ENCODE data around the gene EGF. TPM values are rescaled to one million over a fixed set of nuclear protein-coding genes. Genes with fewer than 3 reads are reported as not detected.

The EGF gene
- polyA plus RNA-seq, 2 donors: 0.10 to 0.25 TPM

DNA sequence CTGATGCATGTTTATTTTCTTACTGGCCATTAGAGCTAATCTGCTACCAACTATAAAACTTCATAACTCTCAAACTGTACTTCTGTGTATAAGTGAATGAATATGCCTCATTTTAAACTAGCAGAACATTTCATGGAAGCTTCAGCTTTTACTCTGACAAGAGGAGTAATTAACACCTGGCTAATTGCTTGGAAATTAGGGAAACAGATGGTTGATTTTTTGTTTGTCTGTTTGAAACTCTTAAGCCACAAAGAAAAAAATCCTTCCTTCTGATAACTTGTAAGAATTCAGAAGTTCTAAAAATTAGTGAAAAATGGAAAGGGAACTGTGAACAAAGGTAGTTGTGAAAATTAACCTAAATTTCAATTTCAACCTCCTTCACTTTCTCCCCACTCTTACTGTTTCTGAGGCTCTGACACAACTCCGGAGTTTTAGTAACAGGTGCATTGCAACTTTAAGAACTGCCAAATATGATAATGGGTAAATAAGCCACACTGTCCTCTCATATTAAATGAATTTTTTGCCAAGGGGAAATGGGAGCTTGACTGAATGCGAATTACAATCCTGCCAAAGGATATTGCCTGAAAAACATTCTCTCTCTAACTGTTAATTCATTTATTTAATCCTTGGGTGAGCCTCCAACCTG is 1.0 kb downstream of the EGF start:
- Histone ChIP-seq H3K4me3 (ENCODE audit: low read depth in 1 of 2, low read length in 2 of 2) (no peak overlapping the region), H3K4me1 (ENCODE audit: control insufficient read depth in 2 of 2, insufficient read depth in 2 of 2, low read length in 1 of 2) (no peaks in the 10 kb centered on the region), H3K27ac (ENCODE audit: low read depth in 2 of 2, low read length in 1 of 2) (no peak overlapping the region), H3K27me3 (ENCODE audit: control insufficient read depth in 1 of 2, insufficient read depth in 2 of 2, low read length in 2 of 2) (peaks cover 0 to 2% of the 10 kb centered on the region in 2 donors), H3K9me3 (ENCODE audit: control insufficient read depth in 2 of 2, insufficient read depth in 1 of 2, low read depth in 1 of 2, low read length in 1 of 2) (no peaks in the 10 kb centered on the region), H3K36me3 (ENCODE audit: control insufficient read depth in 2 of 2, insufficient read depth in 2 of 2, low read length in 1 of 2) (no peaks in the 10 kb centered on the region)
- 75 to 88% methylated on average over 2 of the region's 2 CpGs for WGBS, 2 donors

- Histone ChIP-seq H3K9me3 (ENCODE audit: control insufficient read depth in 2 of 2, insufficient read depth in 1 of 2, low read depth in 1 of 2, low read length in 1 of 2) (no peaks in the 10 kb centered on the region), H3K4me1 (ENCODE audit: control insufficient read depth in 2 of 2, insufficient read depth in 2 of 2, low read length in 1 of 2) (no peaks in the 10 kb centered on the region), H3K36me3 (ENCODE audit: control insufficient read depth in 2 of 2, insufficient read depth in 2 of 2, low read length in 1 of 2) (no peaks in the 10 kb centered on the region), H3K4me3 (ENCODE audit: low read depth in 1 of 2, low read length in 2 of 2) (no peak overlapping the region), H3K27me3 (ENCODE audit: control insufficient read depth in 1 of 2, insufficient read depth in 2 of 2, low read length in 2 of 2) (peaks cover 0 to 2% of the 10 kb centered on the region in 2 donors), H3K27ac (ENCODE audit: low read depth in 2 of 2, low read length in 1 of 2) (no peak overlapping the region)
- 68 to 81% methylated on average over 3 of the region's 3 CpGs for WGBS, 2 donors
Measured at GRCh38 chr4:109914322-109914721, 1.6 kb downstream of the EGF start.

DNA sequence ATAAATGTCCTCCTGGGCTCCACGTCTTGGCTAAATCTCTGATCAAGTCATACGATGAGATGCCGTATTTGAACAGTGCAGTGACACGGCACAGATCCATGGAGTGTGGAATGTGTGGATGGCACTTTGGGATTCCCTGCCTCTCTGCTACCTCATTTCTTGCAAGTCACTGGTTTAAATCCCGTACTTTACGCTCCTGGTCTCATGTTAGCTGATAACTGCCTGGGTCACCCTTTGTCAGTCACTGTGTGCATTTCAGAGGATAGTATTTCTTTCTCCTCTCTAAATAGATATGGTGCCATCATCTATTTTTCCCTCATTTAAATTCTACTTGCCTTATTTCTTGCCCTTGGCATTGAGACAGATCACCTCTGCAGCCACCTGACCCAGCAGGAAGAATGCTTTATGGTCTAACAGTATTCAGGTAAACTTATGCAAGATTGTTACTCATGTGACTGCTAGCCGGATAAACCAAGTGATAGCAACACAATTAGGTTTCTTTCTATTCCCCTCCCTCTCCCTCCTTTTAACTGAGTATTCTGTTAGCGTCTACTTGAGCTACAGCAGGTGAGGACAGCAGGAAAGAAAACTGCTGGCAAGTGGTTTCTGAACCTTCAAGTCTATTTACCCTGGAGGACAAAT is 2.8 kb downstream of the EGF start:
- WGBS, 2 donors: 66 to 73% methylated on average over 8 of the region's 8 CpGs
- no peaks in the 10 kb centered on the region for H3K9me3 ChIP-seq (ENCODE audit: control insufficient read depth in 2 of 2, insufficient read depth in 1 of 2, low read depth in 1 of 2, low read length in 1 of 2)
- no peak overlapping the region for H3K4me3 ChIP-seq (ENCODE audit: low read depth in 1 of 2, low read length in 2 of 2)
- no peaks in the 10 kb centered on the region for H3K4me1 ChIP-seq (ENCODE audit: control insufficient read depth in 2 of 2, insufficient read depth in 2 of 2, low read length in 1 of 2)
- peaks cover 0 to 2% of the 10 kb centered on the region in 2 donors for H3K27me3 ChIP-seq (ENCODE audit: control insufficient read depth in 1 of 2, insufficient read depth in 2 of 2, low read length in 2 of 2)
- no peak overlapping the region for H3K27ac ChIP-seq (ENCODE audit: low read depth in 2 of 2, low read length in 1 of 2)
- no peaks in the 10 kb centered on the region for H3K36me3 ChIP-seq (ENCODE audit: control insufficient read depth in 2 of 2, insufficient read depth in 2 of 2, low read length in 1 of 2)

GRCh38 chr4:109916027-109916409 is 3.3 kb downstream of the EGF start:
- Histone ChIP-seq H3K4me1 (ENCODE audit: control insufficient read depth in 2 of 2, insufficient read depth in 2 of 2, low read length in 1 of 2) (no peaks in the 10 kb centered on the region), H3K27me3 (ENCODE audit: control insufficient read depth in 1 of 2, insufficient read depth in 2 of 2, low read length in 2 of 2) (peaks cover 0 to 2% of the 10 kb centered on the region in 2 donors)

DNA sequence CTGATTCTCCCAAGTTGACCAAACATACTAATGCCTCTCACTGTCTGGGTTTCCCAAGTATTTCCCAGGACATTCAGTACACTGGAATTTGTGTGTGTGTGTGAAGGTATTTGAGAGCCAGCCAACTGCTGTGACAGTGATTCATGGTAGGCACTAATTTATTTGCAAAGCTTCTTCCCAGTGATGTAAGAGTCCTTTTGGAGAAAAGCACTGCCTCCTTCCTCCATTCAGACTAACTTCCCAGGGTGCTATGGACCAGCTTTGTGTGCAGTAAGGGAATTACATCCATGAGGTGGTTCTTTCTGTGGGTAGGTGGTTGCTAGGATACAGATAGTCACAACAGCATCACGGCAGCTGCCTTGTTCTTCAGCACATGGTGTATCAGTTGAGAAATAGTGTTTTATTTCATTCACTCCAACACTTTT is 8.7 kb downstream of the EGF start:
- Histone ChIP-seq H3K4me3 (ENCODE audit: low read depth in 1 of 2, low read length in 2 of 2) (no peak overlapping the region), H3K9me3 (ENCODE audit: control insufficient read depth in 2 of 2, insufficient read depth in 1 of 2, low read depth in 1 of 2, low read length in 1 of 2) (no peaks in the 10 kb centered on the region), H3K36me3 (ENCODE audit: control insufficient read depth in 2 of 2, insufficient read depth in 2 of 2, low read length in 1 of 2) (no peaks in the 10 kb centered on the region), H3K27me3 (ENCODE audit: control insufficient read depth in 1 of 2, insufficient read depth in 2 of 2, low read length in 2 of 2) (no peaks in the 10 kb centered on the region), H3K4me1 (ENCODE audit: control insufficient read depth in 2 of 2, insufficient read depth in 2 of 2, low read length in 1 of 2) (no peaks in the 10 kb centered on the region), H3K27ac (ENCODE audit: low read depth in 2 of 2, low read length in 1 of 2) (no peak overlapping the region)
- WGBS, 2 donors: 40 to 41% methylated on average over 1 of the region's 1 CpG

More at GRCh38 chr4:109916027-109916409, 3.3 kb downstream of the EGF start:
- H3K27ac ChIP-seq (ENCODE audit: low read depth in 2 of 2, low read length in 1 of 2): no peak overlapping the region
- 46 to 57% methylated on average over 4 of the region's 4 CpGs for WGBS, 2 donors
- no peaks in the 10 kb centered on the region for H3K9me3 ChIP-seq (ENCODE audit: control insufficient read depth in 2 of 2, insufficient read depth in 1 of 2, low read depth in 1 of 2, low read length in 1 of 2)
- H3K4me3 ChIP-seq (ENCODE audit: low read depth in 1 of 2, low read length in 2 of 2): no peak overlapping the region
- H3K36me3 ChIP-seq (ENCODE audit: control insufficient read depth in 2 of 2, insufficient read depth in 2 of 2, low read length in 1 of 2): no peaks in the 10 kb centered on the region

GRCh38 chr4:109925396-109925795 is 12.7 kb downstream of the EGF start:
- Histone ChIP-seq H3K4me1 (ENCODE audit: control insufficient read depth in 2 of 2, insufficient read depth in 2 of 2, low read length in 1 of 2) (no peaks in the 10 kb centered on the region), H3K9me3 (ENCODE audit: control insufficient read depth in 2 of 2, insufficient read depth in 1 of 2, low read depth in 1 of 2, low read length in 1 of 2) (no peaks in the 10 kb centered on the region), H3K4me3 (ENCODE audit: low read depth in 1 of 2, low read length in 2 of 2) (no peak overlapping the region), H3K27me3 (ENCODE audit: control insufficient read depth in 1 of 2, insufficient read depth in 2 of 2, low read length in 2 of 2) (no peaks in the 10 kb centered on the region), H3K27ac (ENCODE audit: low read depth in 2 of 2, low read length in 1 of 2) (no peak overlapping the region), H3K36me3 (ENCODE audit: control insufficient read depth in 2 of 2, insufficient read depth in 2 of 2, low read length in 1 of 2) (no peaks in the 10 kb centered on the region)
- WGBS, 2 donors: 80 to 89% methylated on average over 2 of the region's 2 CpGs

DNA sequence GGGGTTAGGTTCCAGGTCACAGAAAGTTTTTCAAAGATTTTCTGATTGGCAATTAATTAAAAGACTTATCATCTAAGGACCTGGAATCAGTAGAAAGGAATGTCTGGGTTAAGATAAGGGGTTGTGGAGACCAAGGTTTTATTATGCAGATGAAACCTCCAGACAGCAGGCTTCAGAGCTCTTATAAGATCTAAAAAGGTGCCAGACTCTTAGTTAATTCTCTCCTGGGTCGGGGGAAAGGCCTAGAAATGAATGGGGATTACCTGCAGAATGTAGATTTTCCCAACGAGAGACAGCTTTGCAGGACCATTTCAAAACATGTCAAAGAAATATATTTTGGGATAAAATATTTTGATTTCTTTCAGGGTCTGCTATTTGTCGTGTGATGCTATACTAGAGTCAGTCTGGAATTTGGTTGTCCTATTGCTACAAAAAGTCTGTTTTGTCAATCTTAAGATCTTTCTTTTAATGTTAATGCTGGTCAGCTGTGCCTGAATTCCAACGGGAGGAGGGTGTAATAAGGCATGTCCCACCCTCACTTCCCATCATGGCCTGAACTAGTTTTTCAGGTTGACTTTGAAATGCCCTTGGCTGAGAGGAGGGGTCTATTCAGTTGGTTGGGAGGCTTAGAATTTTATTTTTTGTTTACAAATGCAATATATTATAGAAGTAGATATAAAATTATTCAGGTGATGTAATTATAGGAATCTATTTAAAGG is 15.8 kb downstream of the EGF start:
- WGBS, 2 donors: 66 to 68% methylated on average over 4 of the region's 4 CpGs
- Histone ChIP-seq H3K36me3 (ENCODE audit: control insufficient read depth in 2 of 2, insufficient read depth in 2 of 2, low read length in 1 of 2) (no peaks in the 10 kb centered on the region), H3K4me1 (ENCODE audit: control insufficient read depth in 2 of 2, insufficient read depth in 2 of 2, low read length in 1 of 2) (no peaks in the 10 kb centered on the region), H3K9me3 (ENCODE audit: control insufficient read depth in 2 of 2, insufficient read depth in 1 of 2, low read depth in 1 of 2, low read length in 1 of 2) (no peaks in the 10 kb centered on the region), H3K27ac (ENCODE audit: low read depth in 2 of 2, low read length in 1 of 2) (no peak overlapping the region), H3K4me3 (ENCODE audit: low read depth in 1 of 2, low read length in 2 of 2) (no peak overlapping the region), H3K27me3 (ENCODE audit: control insufficient read depth in 1 of 2, insufficient read depth in 2 of 2, low read length in 2 of 2) (no peaks in the 10 kb centered on the region)

GRCh38 chr4:109930464-109930863 is 17.8 kb downstream of the EGF start:
- Histone ChIP-seq H3K27me3 (ENCODE audit: control insufficient read depth in 1 of 2, insufficient read depth in 2 of 2, low read length in 2 of 2) (no peaks in the 10 kb centered on the region), H3K4me1 (ENCODE audit: control insufficient read depth in 2 of 2, insufficient read depth in 2 of 2, low read length in 1 of 2) (no peaks in the 10 kb centered on the region), H3K27ac (ENCODE audit: low read depth in 2 of 2, low read length in 1 of 2) (no peak overlapping the region), H3K4me3 (ENCODE audit: low read depth in 1 of 2, low read length in 2 of 2) (no peak overlapping the region), H3K9me3 (ENCODE audit: control insufficient read depth in 2 of 2, insufficient read depth in 1 of 2, low read depth in 1 of 2, low read length in 1 of 2) (no peaks in the 10 kb centered on the region), H3K36me3 (ENCODE audit: control insufficient read depth in 2 of 2, insufficient read depth in 2 of 2, low read length in 1 of 2) (no peaks in the 10 kb centered on the region)

DNA sequence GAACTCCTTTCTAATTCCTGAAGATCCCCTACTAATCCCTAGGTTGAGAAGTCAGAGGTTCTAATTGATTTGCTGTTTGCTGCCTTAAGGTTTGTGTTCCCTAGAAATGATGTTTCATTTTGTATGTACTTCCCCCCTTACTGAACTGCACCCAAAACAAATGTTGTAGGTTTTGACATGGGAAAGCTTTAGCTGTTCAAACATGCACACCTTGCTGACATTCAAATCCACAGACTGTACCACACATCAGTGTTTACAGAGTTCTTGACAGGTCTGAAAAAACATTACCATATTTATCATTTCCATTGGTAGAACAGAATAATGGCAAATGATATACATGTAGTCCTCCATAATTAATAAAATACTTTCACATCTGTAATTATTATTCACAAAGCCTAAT is 18.2 kb downstream of the EGF start:
- H3K9me3 ChIP-seq (ENCODE audit: control insufficient read depth in 2 of 2, insufficient read depth in 1 of 2, low read depth in 1 of 2, low read length in 1 of 2): no peaks in the 10 kb centered on the region
- no peaks in the 10 kb centered on the region for H3K27me3 ChIP-seq (ENCODE audit: control insufficient read depth in 1 of 2, insufficient read depth in 2 of 2, low read length in 2 of 2)
- H3K4me1 ChIP-seq (ENCODE audit: control insufficient read depth in 2 of 2, insufficient read depth in 2 of 2, low read length in 1 of 2): no peaks in the 10 kb centered on the region
- H3K4me3 ChIP-seq (ENCODE audit: low read depth in 1 of 2, low read length in 2 of 2): no peak overlapping the region
- H3K27ac ChIP-seq (ENCODE audit: low read depth in 2 of 2, low read length in 1 of 2): no peak overlapping the region
- H3K36me3 ChIP-seq (ENCODE audit: control insufficient read depth in 2 of 2, insufficient read depth in 2 of 2, low read length in 1 of 2): no peaks in the 10 kb centered on the region
